ENCODE results near the gene XYLT1.

GRCh38 chr16:17237350-17237944 is 233.3 kb downstream of the XYLT1 start:
- TF ChIP-seq CTCF (tag by site-specific recombination; IDR thresholded peaks at IDR 0.05), result no peak
- no peak for TF ChIP-seq MEIS1 (CRISPR knock-in tag; IDR thresholded peaks at IDR 0.05; ENCODE audit: borderline replicate concordance)
- TF ChIP-seq AEBP2 (tag by site-specific recombination; IDR thresholded peaks at IDR 0.05; ENCODE audit: borderline replicate concordance), result no peak
- TF ChIP-seq ZNF37A (tag by site-specific recombination; IDR thresholded peaks at IDR 0.05), result no peak
- TF ChIP-seq ZNF701 (tag by site-specific recombination; IDR thresholded peaks at IDR 0.05), result no peak
- TF ChIP-seq REST (tag by site-specific recombination; IDR thresholded peaks at IDR 0.05), result no peak
- TF ChIP-seq ZNF768 (tag by site-specific recombination; IDR thresholded peaks at IDR 0.05), result no peak
- no peak for TF ChIP-seq ATF2 (tag by site-specific recombination; IDR thresholded peaks at IDR 0.05; ENCODE audit: low read depth)
- no peak for TF ChIP-seq YY1 (tag by site-specific recombination; IDR thresholded peaks at IDR 0.05)
- no peak for TF ChIP-seq ZBTB44 (tag by site-specific recombination; IDR thresholded peaks at IDR 0.05)
- no peak for TF ChIP-seq ZNF133 (tag by site-specific recombination; IDR thresholded peaks at IDR 0.05)
- no peak for TF ChIP-seq ZNF610 (tag by site-specific recombination; IDR thresholded peaks at IDR 0.05; ENCODE audit: borderline replicate concordance)

All from HEK293 (cell line).